Measurements from ENCODE around the gene PIK3R6.

PIK3R6 gene

GRCh38 chr17:8893059-8893458 lies 25.6 kb upstream of the PIK3R6 start:
- Histone ChIP-seq H3K36me3 (no peaks in the 10 kb centered on the region), H3K9me3 (no peaks in the 10 kb centered on the region), H3K4me3 (no peak overlapping the region), H3K27me3 (peaks cover 0 to 10% of the 10 kb centered on the region in 2 donors), H3K4me1 (peaks cover 0 to 4% (median 0%) of the 10 kb centered on the region in 4 donors), H3K27ac (no peak overlapping the region)
- intact Hi-C loops (cut with DNase I; ENCODE audit: low total_unique reads): no loop called here
- no peak for DNase-seq
- no peak for TF ChIP-seq CTCF (IDR thresholded peaks at IDR 0.05)

DNA sequence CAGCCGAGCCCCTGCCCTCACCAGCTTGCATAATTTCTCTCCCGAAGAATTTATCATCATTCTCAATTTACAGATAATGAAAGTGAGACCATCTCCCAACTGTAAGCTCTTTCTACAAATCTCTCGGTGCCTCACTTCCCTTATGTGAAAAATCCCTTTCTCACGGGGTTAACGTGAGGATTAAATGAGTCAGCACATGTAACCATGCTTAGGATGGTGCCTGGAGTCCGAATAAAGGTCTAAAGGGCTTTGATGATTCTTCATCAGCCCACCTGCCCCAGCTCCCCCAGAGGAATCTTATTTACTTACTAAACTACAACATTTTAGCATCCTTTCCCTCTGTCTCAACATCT lies 24.8 kb upstream of the PIK3R6 start:
- no peak for TF ChIP-seq CTCF (IDR thresholded peaks at IDR 0.05)
- peaks cover 0 to 10% of the 10 kb centered on the region in 2 donors for H3K27me3 ChIP-seq
- H3K4me3 ChIP-seq: no peak overlapping the region
- no peak for DNase-seq
- H3K27ac ChIP-seq: no peak overlapping the region
- H3K4me1 ChIP-seq: peaks cover 0 to 4% (median 0%) of the 10 kb centered on the region in 4 donors
- no peaks in the 10 kb centered on the region for H3K9me3 ChIP-seq
- no peaks in the 10 kb centered on the region for H3K36me3 ChIP-seq
- intact Hi-C loops (cut with DNase I; ENCODE audit: low total_unique reads): no loop called here

GRCh38 chr17:8890671-8891070 lies 23.2 kb upstream of the PIK3R6 start:
- no peaks in the 10 kb centered on the region for H3K9me3 ChIP-seq
- no peak for TF ChIP-seq CTCF (IDR thresholded peaks at IDR 0.05)
- no peak overlapping the region for H3K4me3 ChIP-seq
- intact Hi-C loops (cut with DNase I; ENCODE audit: low total_unique reads): no loop called here
- no peak for DNase-seq
- peaks cover 0 to under 1% of the 10 kb centered on the region in 2 donors for H3K27me3 ChIP-seq
- H3K27ac ChIP-seq: no peak overlapping the region
- no peaks in the 10 kb centered on the region for H3K36me3 ChIP-seq
- H3K4me1 ChIP-seq: peaks cover 0 to 4% (median 0%) of the 10 kb centered on the region in 4 donors

DNA sequence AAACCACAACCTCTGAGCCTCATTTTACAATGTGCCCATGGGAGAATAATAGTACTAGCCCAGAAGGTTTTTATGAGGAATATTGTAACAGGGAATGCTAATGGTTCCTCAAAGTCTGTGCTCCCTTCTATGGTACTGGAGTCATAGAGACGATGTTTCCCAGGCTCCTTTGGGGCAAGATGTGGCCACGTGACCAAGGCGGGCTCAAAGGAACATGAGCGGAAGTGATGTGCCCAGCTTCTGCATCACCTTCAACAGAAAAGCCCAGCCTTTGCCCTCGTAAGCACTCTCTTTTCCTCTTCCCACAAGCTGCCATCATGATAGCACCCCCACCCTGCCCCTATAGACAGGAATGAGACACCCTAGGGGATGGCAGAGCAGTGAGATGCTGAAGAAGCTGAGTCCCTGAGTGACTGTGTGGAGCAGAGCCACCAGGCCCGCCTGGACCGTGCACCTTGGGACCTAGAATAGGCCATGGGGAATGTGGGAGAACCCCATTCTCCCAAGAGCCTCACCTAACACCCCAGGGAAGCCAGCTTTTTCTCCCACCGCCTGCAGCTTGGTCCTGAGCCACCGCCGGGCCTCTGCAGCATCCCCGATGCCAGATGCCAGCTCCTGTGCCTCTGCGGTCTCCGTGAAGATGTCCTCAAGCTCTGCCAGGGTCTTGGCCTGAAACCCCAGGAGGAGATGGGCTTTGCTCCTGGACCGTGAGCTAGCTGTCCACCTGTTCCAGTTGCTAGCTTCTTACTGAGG lies 22.2 kb upstream of the PIK3R6 start:
- Histone ChIP-seq H3K27ac (no peak overlapping the region), H3K27me3 (no peaks in the 10 kb centered on the region), H3K4me1 (no peaks in the 10 kb centered on the region), H3K9me3 (no peaks in the 10 kb centered on the region), H3K36me3 (no peaks in the 10 kb centered on the region), H3K4me3 (no peak overlapping the region)
- intact Hi-C loops (cut with DNase I; ENCODE audit: low total_unique reads): no loop called here
- no peak for DNase-seq
- no peak for TF ChIP-seq CTCF (IDR thresholded peaks at IDR 0.05)

GRCh38 chr17:8888704-8889302 lies 21.3 kb upstream of the PIK3R6 start:
- intact Hi-C loops (cut with DNase I; ENCODE audit: low total_unique reads): no loop called here
- no peak for TF ChIP-seq CTCF (IDR thresholded peaks at IDR 0.05)
- no peak for DNase-seq
- H3K36me3 ChIP-seq: no peaks in the 10 kb centered on the region
- no peak overlapping the region for H3K27ac ChIP-seq
- H3K27me3 ChIP-seq: no peaks in the 10 kb centered on the region
- no peak overlapping the region for H3K4me3 ChIP-seq
- no peaks in the 10 kb centered on the region for H3K9me3 ChIP-seq
- H3K4me1 ChIP-seq: no peaks in the 10 kb centered on the region

Measured in tibial artery (tissue), 4 donors.